ENCODE measurements around the gene SLC4A9. TPM values are rescaled to one million over a fixed set of nuclear protein-coding genes. Genes with fewer than 3 reads are reported as not detected.

The SLC4A9 gene
- polyA plus RNA-seq, 2 of the 4 experiments (the other 2 are of a cell fraction), result not detected

DNA sequence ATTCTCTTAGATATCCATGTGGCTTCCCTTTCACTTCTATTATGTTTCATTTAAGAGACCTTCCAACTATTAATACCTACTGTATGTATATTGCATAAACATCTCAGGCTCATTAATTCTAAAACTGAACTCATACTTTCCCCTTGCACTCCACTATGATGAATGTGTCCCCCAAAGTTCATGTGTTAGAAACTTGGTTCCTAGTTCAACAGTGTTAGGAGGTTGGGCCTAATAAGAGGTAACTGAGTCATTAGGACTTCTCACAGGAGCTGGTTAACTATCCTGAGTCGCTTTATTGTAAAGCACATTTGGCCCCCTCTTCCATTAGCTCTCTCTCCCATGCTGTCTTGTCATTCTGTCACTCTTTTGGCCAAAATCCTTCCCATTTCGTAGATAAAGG is 63.6 kb downstream of the SLC4A9 start:
- ChIA-PET CTCF (interaction anchor here (0.5 to 0.8 kb wide), 2 partner anchors 21 to 51 kb away, joined by 3 to 4 read pairs; no protein-coding TSS in a partner anchor), POLR2A (no interaction called here)
- ATAC-seq, result no peak
- Histone ChIP-seq H3K27ac (no peak overlapping the region), H3K4me3 (no peak overlapping the region), H3K4me1 (peaks cover 7% of the 10 kb centered on the region), H3K4me2 (no peak overlapping the region), H3K9me3 (no peaks in the 10 kb centered on the region)
- TF ChIP-seq ZC3H11A (IDR thresholded peaks at IDR 0.05), result no peak
- TF ChIP-seq, protein P1, sequence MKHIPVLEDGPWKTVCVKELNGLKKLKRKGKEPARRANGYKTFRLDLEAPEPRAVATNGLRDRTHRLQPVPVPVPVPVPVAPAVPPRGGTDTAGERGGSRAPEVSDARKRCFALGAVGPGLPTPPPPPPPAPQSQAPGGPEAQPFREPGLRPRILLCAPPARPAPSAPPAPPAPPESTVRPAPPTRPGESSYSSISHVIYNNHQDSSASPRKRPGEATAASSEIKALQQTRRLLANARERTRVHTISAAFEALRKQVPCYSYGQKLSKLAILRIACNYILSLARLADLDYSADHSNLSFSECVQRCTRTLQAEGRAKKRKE (CRISPR knock-in tag; IDR thresholded peaks at IDR 0.05; ENCODE audit: low read depth), result no peak
- no peak for TF ChIP-seq MAZ (IDR thresholded peaks at IDR 0.05; ENCODE audit: borderline replicate concordance, low read depth, low read length)
- no peak for TF ChIP-seq ZFP36 (IDR thresholded peaks at IDR 0.05; ENCODE audit: borderline replicate concordance, partially characterized antibody)
- no peak for TF ChIP-seq SMC3 (IDR thresholded peaks at IDR 0.05)
- no peak for TF ChIP-seq CBX2 (IDR thresholded peaks at IDR 0.05; ENCODE audit: borderline replicate concordance, low read depth)
- TF ChIP-seq ZSCAN20 (CRISPR knock-in tag; IDR thresholded peaks at IDR 0.05), result no peak
- TF ChIP-seq EHF (CRISPR knock-in tag; IDR thresholded peaks at IDR 0.05), result no peak
- TF ChIP-seq NFE2L2 (conservative IDR thresholded peaks at IDR 0.05; ENCODE audit: low read length), result no peak
- TF ChIP-seq JUNB (IDR thresholded peaks at IDR 0.05), result no peak
- no peak for TF ChIP-seq SREBF2 (IDR thresholded peaks at IDR 0.05)
- TF ChIP-seq MYC (IDR thresholded peaks at IDR 0.05; ENCODE audit: borderline replicate concordance, low read length), result no peak
- no peak for TF ChIP-seq CEBPB (IDR thresholded peaks at IDR 0.05)
- TF ChIP-seq JUN (IDR thresholded peaks at IDR 0.05), result no peak
- no peak for TF ChIP-seq BHLHE40 (IDR thresholded peaks at IDR 0.05; ENCODE audit: low read depth, low read length)
- no peak for TF ChIP-seq FOXS1 (CRISPR knock-in tag; IDR thresholded peaks at IDR 0.05)
- TF ChIP-seq ESRRA (IDR thresholded peaks at IDR 0.05; ENCODE audit: borderline replicate concordance, low read length), result no peak
- no peak for TF ChIP-seq TP53 (CRISPR knock-in tag; IDR thresholded peaks at IDR 0.05)
- TF ChIP-seq, protein P2, sequence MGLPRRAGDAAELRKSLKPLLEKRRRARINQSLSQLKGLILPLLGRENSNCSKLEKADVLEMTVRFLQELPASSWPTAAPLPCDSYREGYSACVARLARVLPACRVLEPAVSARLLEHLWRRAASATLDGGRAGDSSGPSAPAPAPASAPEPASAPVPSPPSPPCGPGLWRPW (IDR thresholded peaks at IDR 0.05), result no peak
- TF ChIP-seq, protein P3, sequence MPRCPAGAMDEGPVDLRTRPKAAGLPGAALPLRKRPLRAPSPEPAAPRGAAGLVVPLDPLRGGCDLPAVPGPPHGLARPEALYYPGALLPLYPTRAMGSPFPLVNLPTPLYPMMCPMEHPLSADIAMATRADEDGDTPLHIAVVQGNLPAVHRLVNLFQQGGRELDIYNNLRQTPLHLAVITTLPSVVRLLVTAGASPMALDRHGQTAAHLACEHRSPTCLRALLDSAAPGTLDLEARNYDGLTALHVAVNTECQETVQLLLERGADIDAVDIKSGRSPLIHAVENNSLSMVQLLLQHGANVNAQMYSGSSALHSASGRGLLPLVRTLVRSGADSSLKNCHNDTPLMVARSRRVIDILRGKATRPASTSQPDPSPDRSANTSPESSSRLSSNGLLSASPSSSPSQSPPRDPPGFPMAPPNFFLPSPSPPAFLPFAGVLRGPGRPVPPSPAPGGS (IDR thresholded peaks at IDR 0.05), result no peak
- no peak for FAIRE-seq
- no peak for DNase-seq (ENCODE audit: low read depth in 1 of 2, low spot score in 1 of 2)
- 93% methylated on average over 2 of the region's 2 CpGs for WGBS (ENCODE audit: missing lambda C conversion rate)

DNA sequence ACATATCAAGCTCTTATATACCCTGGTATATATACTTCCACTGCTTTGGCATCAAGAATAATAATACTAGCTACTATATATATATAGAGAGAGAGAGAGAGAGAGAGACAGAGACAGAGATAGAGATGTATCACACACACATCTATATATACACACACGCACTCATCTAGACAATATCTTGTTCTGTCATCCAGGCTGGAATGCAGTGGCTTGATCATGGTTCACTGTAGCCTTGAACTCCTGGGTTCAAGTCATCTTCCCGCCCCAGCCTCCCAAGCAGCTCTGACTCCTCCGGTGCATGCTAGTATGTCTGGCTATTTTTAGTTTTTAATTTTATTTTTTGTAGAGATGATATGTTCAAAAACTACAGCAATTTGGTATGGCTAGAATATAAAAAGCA is 64.1 kb downstream of the SLC4A9 start:
- TF ChIP-seq CEBPB (IDR thresholded peaks at IDR 0.05), result no peak
- TF ChIP-seq NPAS2 (CRISPR knock-in tag; IDR thresholded peaks at IDR 0.05; ENCODE audit: borderline replicate concordance), result no peak
- TF ChIP-seq SREBF2 (IDR thresholded peaks at IDR 0.05), result no peak
- TF ChIP-seq KDM1A (IDR thresholded peaks at IDR 0.05; ENCODE audit: low read depth), result no peak
- TF ChIP-seq POLR2AphosphoS2 (conservative IDR thresholded peaks at IDR 0.05; ENCODE audit: low read length), result no peak
- no peak for TF ChIP-seq SMC3 (IDR thresholded peaks at IDR 0.05)
- TF ChIP-seq HOXB13 (CRISPR knock-in tag; IDR thresholded peaks at IDR 0.05; ENCODE audit: low read depth), result no peak
- TF ChIP-seq, protein P4, sequence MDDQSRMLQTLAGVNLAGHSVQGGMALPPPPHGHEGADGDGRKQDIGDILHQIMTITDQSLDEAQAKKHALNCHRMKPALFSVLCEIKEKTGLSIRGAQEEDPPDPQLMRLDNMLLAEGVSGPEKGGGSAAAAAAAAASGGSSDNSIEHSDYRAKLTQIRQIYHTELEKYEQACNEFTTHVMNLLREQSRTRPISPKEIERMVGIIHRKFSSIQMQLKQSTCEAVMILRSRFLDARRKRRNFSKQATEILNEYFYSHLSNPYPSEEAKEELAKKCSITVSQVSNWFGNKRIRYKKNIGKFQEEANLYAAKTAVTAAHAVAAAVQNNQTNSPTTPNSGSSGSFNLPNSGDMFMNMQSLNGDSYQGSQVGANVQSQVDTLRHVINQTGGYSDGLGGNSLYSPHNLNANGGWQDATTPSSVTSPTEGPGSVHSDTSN (IDR thresholded peaks at IDR 0.05), result no peak
- TF ChIP-seq RCOR1 (IDR thresholded peaks at IDR 0.05; ENCODE audit: low read depth, low read length), result no peak
- no peak for TF ChIP-seq HEYL (CRISPR knock-in tag; IDR thresholded peaks at IDR 0.05)
- no peak for TF ChIP-seq CBX8 (IDR thresholded peaks at IDR 0.05)
- no peak for TF ChIP-seq HOXB5 (CRISPR knock-in tag; IDR thresholded peaks at IDR 0.05)
- no peak for TF ChIP-seq POLR2A (IDR thresholded peaks at IDR 0.05; ENCODE audit: low read length)
- TF ChIP-seq RARB (CRISPR knock-in tag; IDR thresholded peaks at IDR 0.05), result no peak
- TF ChIP-seq, protein P5, sequence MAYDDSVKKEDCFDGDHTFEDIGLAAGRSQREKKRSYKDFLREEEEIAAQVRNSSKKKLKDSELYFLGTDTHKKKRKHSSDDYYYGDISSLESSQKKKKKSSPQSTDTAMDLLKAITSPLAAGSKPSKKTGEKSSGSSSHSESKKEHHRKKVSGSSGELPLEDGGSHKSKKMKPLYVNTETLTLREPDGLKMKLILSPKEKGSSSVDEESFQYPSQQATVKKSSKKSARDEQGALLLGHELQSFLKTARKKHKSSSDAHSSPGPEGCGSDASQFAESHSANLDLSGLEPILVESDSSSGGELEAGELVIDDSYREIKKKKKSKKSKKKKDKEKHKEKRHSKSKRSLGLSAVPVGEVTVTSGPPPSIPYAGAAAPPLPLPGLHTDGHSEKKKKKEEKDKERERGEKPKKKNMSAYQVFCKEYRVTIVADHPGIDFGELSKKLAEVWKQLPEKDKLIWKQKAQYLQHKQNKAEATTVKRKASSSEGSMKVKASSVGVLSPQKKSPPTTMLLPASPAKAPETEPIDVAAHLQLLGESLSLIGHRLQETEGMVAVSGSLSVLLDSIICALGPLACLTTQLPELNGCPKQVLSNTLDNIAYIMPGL (CRISPR knock-in tag; IDR thresholded peaks at IDR 0.05; ENCODE audit: borderline replicate concordance), result no peak
- no peak for TF ChIP-seq ESRRA (IDR thresholded peaks at IDR 0.05; ENCODE audit: borderline replicate concordance, low read length)
- no peak for TF ChIP-seq EHF (CRISPR knock-in tag; IDR thresholded peaks at IDR 0.05)
- Histone ChIP-seq H3K27ac (no peak overlapping the region), H3K4me2 (no peak overlapping the region), H3K9me3 (no peaks in the 10 kb centered on the region), H3K4me3 (no peak overlapping the region), H3K4me1 (peaks cover 7% of the 10 kb centered on the region)
- ATAC-seq (no peak), DNase-seq (ENCODE audit: low read depth in 1 of 2, low spot score in 1 of 2) (no peak), FAIRE-seq (no peak)
- CTCF ChIA-PET, result interaction anchor here (0.5 to 1.0 kb wide), 3 partner anchors 22 to 184 kb away, joined by 3 to 4 read pairs (median 3); no protein-coding TSS in a partner anchor
- POLR2A ChIA-PET, result no interaction called here
- WGBS (ENCODE audit: missing lambda C conversion rate), result 72% methylated on average over 3 of the region's 3 CpGs
